SU-DHL-6 (cell line): Measurements from ENCODE around the gene SBSN.

Source experiments
- CTCF ChIP-seq: fragments of 200-600 bp; sonication (generic); IDR thresholded peaks from one replicate; pipeline ENCODE4 v1.5.1; 2017; ENCODE audit warnings: antibody characterized with exemption, mild to moderate bottlenecking, low read length, moderate library complexity; ENCODE audit not compliant: insufficient read depth, poor library complexity, severe bottlenecking
- EZH2phosphoT487 ChIP-seq: fragments of 200-600 bp; sonication (generic), shearing (Covaris generic); conservative IDR thresholded peaks from 2 replicates; pipeline ENCODE4 v1.6.1; 2018; ENCODE audit warnings: mild to moderate bottlenecking, antibody characterized with exemption, low read length, moderate library complexity, mixed read lengths

GRCh38 chr19:35516310-35516709, 11.8 kb downstream of the SBSN start:
- TF ChIP-seq CTCF (no peak), EZH2phosphoT487 (no peak)
